GM06990 (cell line): ENCODE measurements around the gene SLC25A33.

Source experiments
- DNase-seq: peaks from one replicate; pipeline ENCODE4 v3.0.0-alpha.2; 2011; ENCODE audit not compliant: insufficient read length; ENCODE audit errors: extremely low read depth
- H3K27me3 ChIP-seq: replicated peaks from 2 replicates; pipeline ENCODE4 v1.6.0; 2011; ENCODE audit warnings: low read length; ENCODE audit not compliant: control insufficient read depth, insufficient read depth
- H3K36me3 ChIP-seq: 2 replicates; pipeline ENCODE4 v1.5.1; 2011; ENCODE audit warnings: low read length; ENCODE audit not compliant: control insufficient read depth, insufficient read depth
- H3K4me3 ChIP-seq: replicated peaks from 2 replicates; pipeline ENCODE4 v1.5.1; 2011; ENCODE audit warnings: low read depth, mild to moderate bottlenecking, control low read depth, low read length
- CTCF ChIP-seq: IDR thresholded peaks from 2 replicates; pipeline ENCODE4 v1.5.1; 2011; ENCODE audit warnings: low read length, control low read depth, mild to moderate bottlenecking, inconsistent platforms; ENCODE audit not compliant: insufficient read depth, poor library complexity, severe bottlenecking

Gene SLC25A33

GRCh38 chr1:9599741-9600140 is 60.5 kb downstream of the SLC25A33 start:
- Histone ChIP-seq H3K27me3 (no peaks in the 10 kb centered on the region), H3K36me3 (peaks cover 39% of the 10 kb centered on the region), H3K4me3 (no peak overlapping the region)
- DNase-seq: no peak
- TF ChIP-seq CTCF: no peak

GRCh38 chr1:9600861-9601834 is 61.9 kb downstream of the SLC25A33 start:
- no peak for DNase-seq
- Histone ChIP-seq H3K27me3 (no peaks in the 10 kb centered on the region), H3K36me3 (peaks cover 42% of the 10 kb centered on the region), H3K4me3 (no peak overlapping the region)
- TF ChIP-seq CTCF: no peak

- Histone ChIP-seq H3K27me3 (no peaks in the 10 kb centered on the region), H3K36me3 (peaks cover 39% of the 10 kb centered on the region), H3K4me3 (no peak overlapping the region)
- no peak for DNase-seq
- no peak for TF ChIP-seq CTCF
Measured at GRCh38 chr1:9601942-9602793, 62.9 kb downstream of the SLC25A33 start.

- no peaks in the 10 kb centered on the region for H3K27me3 ChIP-seq
- TF ChIP-seq CTCF: no peak
- DNase-seq: no peak
- peaks cover 35% of the 10 kb centered on the region for H3K36me3 ChIP-seq
- H3K4me3 ChIP-seq: no peak overlapping the region
Measured at GRCh38 chr1:9602794-9603167, 63.5 kb downstream of the SLC25A33 start.

GRCh38 chr1:9603307-9603706 is 64.0 kb downstream of the SLC25A33 start:
- TF ChIP-seq CTCF: no peak
- peaks cover 31% of the 10 kb centered on the region for H3K36me3 ChIP-seq
- H3K4me3 ChIP-seq: no peak overlapping the region
- H3K27me3 ChIP-seq: no peaks in the 10 kb centered on the region
- DNase-seq: no peak
